K562 treated with DMSO at 1 percent for 4 hours (cell line): ENCODE measurements around the gene ERBIN. TPM values are rescaled to one million over a fixed set of nuclear protein-coding genes. Genes with fewer than 3 reads are reported as not detected.

ENCODE experiments used
- total RNA-seq: library from RNA; unstranded; fragments of 300-600 nt; gene quantifications from 2 replicates; pipeline ENCODE4 v1.2.3, GENCODE V29; 2022; ENCODE audit not compliant: insufficient read depth

ERBIN gene
- total RNA-seq = 16.6 and 20.5 TPM in 2 replicates

GRCh38 chr5:65926276-65926783, at the start of gene ERBIN:
Gene ERBIN (plus strand): TSS chr5:65926575. CDS start chr5:65992719, 66,144 bp downstream.

Other genes starting within 250 kb of the ERBIN start
- gene SGTB, start 204.5 kb upstream of the ERBIN start, total RNA-seq = 1.6 and 1.9 TPM in 2 replicates
- gene NLN, start 204.4 kb upstream of the ERBIN start, total RNA-seq = 9.2 and 11.7 TPM in 2 replicates
- gene SREK1, start 217.7 kb downstream of the ERBIN start, total RNA-seq = 25.9 and 35.0 TPM in 2 replicates